GM12878 (cell line): ENCODE results near the gene JTB. TPM values are rescaled to one million over a fixed set of nuclear protein-coding genes. Genes with fewer than 3 reads are reported as not detected.

Experiments
- ATAC-seq: fragments of 200-7000 bp; cut with Tn5 transposase; 3 replicates; pipeline ENCODE4 v1.9.1; 2020; ENCODE audit warnings: mild to moderate bottlenecking, moderate library complexity
- BruUV-seq: library from RNA; stranded (reverse); fragments of 400-500 nt; replicated peaks from 2 replicates; lab custom pipeline; 2021; lab: Mats Ljungman, UMichigan
- CTCF ChIA-PET: fragments of 300-600 bp; sonication (Branson Sonifier 250); formaldehyde crosslinking; extraction: SDS; loops from one replicate; lab custom pipeline; 2021; ENCODE audit warnings: inconsistent platforms; lab: Yijun Ruan, JAX
- POLR2A ChIA-PET: fragments of 350-600 bp; formaldehyde crosslinking; extraction: SDS; loops from one replicate; lab custom pipeline; 2021; ENCODE audit warnings: inconsistent platforms; lab: Charles Lee
- RAD21 ChIA-PET: fragments of 300-600 bp; sonication (Branson Sonifier 250); formaldehyde crosslinking; loops from one replicate; lab custom pipeline; 2023; ENCODE audit warnings: antibody characterized with exemption; ENCODE audit not compliant: unreplicated experiment; lab: Charles Lee
- SMC1A ChIA-PET: fragments of 300-600 bp; sonication (Branson Sonifier 250); formaldehyde crosslinking; loops from one replicate; lab custom pipeline; 2023; ENCODE audit not compliant: unreplicated experiment, uncharacterized antibody; lab: Charles Lee
- DNase-seq: peaks from one replicate; pipeline ENCODE4 v3.0.0-alpha.2; 2011; ENCODE audit warnings: low read depth, low spot score
- FAIRE-seq: peaks from 3 replicates; lab custom pipeline; 2011; peaks lifted over from hg19 to GRCh38; lab: Jason Lieb, UNC
- H2AFZ ChIP-seq: 2 replicates; pipeline ENCODE4 v1.6.0; 2011; ENCODE audit warnings: low read depth, low read length, control low read depth; ENCODE audit not compliant: control insufficient read depth
- H3K27ac ChIP-seq: 2 replicates; pipeline ENCODE4 v1.5.1; 2011; ENCODE audit warnings: control low read depth; ENCODE audit not compliant: control insufficient read depth, insufficient read depth
- H3K27me3 ChIP-seq, 2 experiments: replicated peaks in 1 of 2; 2 replicates each; pipeline versions ENCODE4 v1.6.0 to v1.6.1; 2011; ENCODE audit warnings: low read length in 1 of 2; ENCODE audit not compliant: control insufficient read depth in 2 of 2, insufficient read depth in 2 of 2
- H3K36me3 ChIP-seq, 2 experiments: 2 replicates each; pipeline ENCODE4 v1.5.1; 2011; ENCODE audit warnings: low read length in 1 of 2; ENCODE audit not compliant: control insufficient read depth in 2 of 2, insufficient read depth in 2 of 2
- H3K4me1 ChIP-seq: 2 replicates; pipeline ENCODE4 v1.6.1; 2011; ENCODE audit warnings: mild to moderate bottlenecking, low read length, moderate library complexity, mixed read lengths; ENCODE audit not compliant: control insufficient read depth, insufficient read depth
- H3K4me2 ChIP-seq: 2 replicates; pipeline ENCODE4 v1.6.0; 2011; ENCODE audit warnings: control low read depth; ENCODE audit not compliant: control insufficient read depth, insufficient read depth
- H3K4me3 ChIP-seq: fragments of 200-600 bp; sonication (generic); 2 replicates; pipeline ENCODE4 v1.5.1; 2016
- H3K79me2 ChIP-seq: 2 replicates; pipeline ENCODE4 v1.6.0; 2011; ENCODE audit warnings: low read length; ENCODE audit not compliant: control insufficient read depth, insufficient read depth
- H3K9ac ChIP-seq: 2 replicates; pipeline ENCODE4 v1.8.0; 2011; ENCODE audit warnings: low read length, control low read depth, mixed read lengths; ENCODE audit not compliant: control insufficient read depth, insufficient read depth
- H3K9me3 ChIP-seq: replicated peaks from 3 replicates; pipeline ENCODE4 v1.5.1; 2011; ENCODE audit warnings: mild to moderate bottlenecking, low read length; ENCODE audit not compliant: control insufficient read depth, insufficient read depth
- H4K20me1 ChIP-seq: 2 replicates; pipeline ENCODE4 v1.6.0; 2011; ENCODE audit not compliant: control insufficient read depth, insufficient read depth
- BCL11A ChIP-seq: IDR thresholded peaks from 2 replicates; pipeline ENCODE4 v1.6.1; 2011; ENCODE audit warnings: low read depth, low read length
- BRCA1 ChIP-seq: IDR thresholded peaks from 2 replicates; pipeline ENCODE4 v1.6.1; 2011; ENCODE audit warnings: low read depth, low read length, improper control_type of control experiment
- CREM ChIP-seq: IDR thresholded peaks from 2 replicates; pipeline ENCODE4 v1.6.1; 2014; ENCODE audit warnings: antibody characterized with exemption, low read depth
- GABPA ChIP-seq: IDR thresholded peaks from 2 replicates; pipeline ENCODE4 v1.6.1; 2014; ENCODE audit warnings: antibody characterized with exemption, low read depth, mild to moderate bottlenecking, inconsistent platforms
- HCFC1 ChIP-seq: fragments of 150-350 bp; IDR thresholded peaks from 2 replicates; pipeline ENCODE4 v1.6.1; 2014; ENCODE audit warnings: low read length
- MEF2B ChIP-seq: fragments of 450-650 bp; IDR thresholded peaks from 2 replicates; pipeline ENCODE4 v1.6.1; 2018; ENCODE audit warnings: mild to moderate bottlenecking, moderate library complexity; ENCODE audit not compliant: partially characterized antibody, poor library complexity, severe bottlenecking
- MXI1 ChIP-seq: fragments of 150-350 bp; IDR thresholded peaks from 2 replicates; pipeline ENCODE4 v1.6.1; 2011; ENCODE audit warnings: low read depth, mild to moderate bottlenecking, inconsistent platforms, low read length, improper control_type of control experiment
- NR2C1 ChIP-seq: fragments of 450-650 bp; IDR thresholded peaks from 2 replicates; pipeline ENCODE4 v1.6.1; 2017; ENCODE audit warnings: antibody characterized with exemption, mild to moderate bottlenecking, moderate library complexity
- PML ChIP-seq: IDR thresholded peaks from 2 replicates; pipeline ENCODE4 v1.6.1; 2012; ENCODE audit warnings: low read length, inconsistent platforms
- PRDM15 ChIP-seq: fragments of 450-650 bp; formaldehyde crosslinking; IDR thresholded peaks from 2 replicates; pipeline ENCODE4 v1.4.0; 2020; ENCODE audit warnings: mild to moderate bottlenecking, moderate library complexity
- RAD51 ChIP-seq: fragments of 450-650 bp; IDR thresholded peaks from 2 replicates; pipeline ENCODE4 v1.6.1; 2016; ENCODE audit warnings: moderate library complexity, mild to moderate bottlenecking, inconsistent platforms
- RELB ChIP-seq: fragments of 450-650 bp; IDR thresholded peaks from 2 replicates; pipeline ENCODE4 v1.6.1; 2017; ENCODE audit warnings: low read depth, mild to moderate bottlenecking, moderate library complexity
- REST ChIP-seq: IDR thresholded peaks from 2 replicates; pipeline ENCODE4 v1.6.1; 2012; ENCODE audit warnings: mild to moderate bottlenecking, low read depth, low read length
- SIN3A ChIP-seq: IDR thresholded peaks from 2 replicates; pipeline ENCODE4 v1.6.1; 2012; ENCODE audit warnings: low read depth, low read length, improper control_type of control experiment
- WGBS: methylation state at CpG from one replicate; pipeline ENCODE4 v1.1.6; 2016; ENCODE audit warnings: low lambda C conversion rate; ENCODE audit not compliant: insufficient replicate concordance, insufficient coverage; ENCODE audit errors: missing lambda C conversion rate; 5-methylcytosine and 5-hydroxymethylcytosine counted together
- in situ Hi-C: fragments of 300-500 bp; cut with MboI; formaldehyde crosslinking; loops from 9 replicates; pipeline ENCODE4 v1.14.3; 2018; ENCODE audit warnings: mixed read lengths
- intact Hi-C: fragments of 100-400 bp; cut with micrococcal nuclease; formaldehyde crosslinking; loops from one replicate; pipeline ENCODE4 v1.14.2; 2022; ENCODE audit not compliant: unreplicated experiment
- polyA plus RNA-seq, 11 experiments: library from polyadenylated mRNA; depleted of rRNA in 4 of 11; unstranded in 6 of 11; stranded (reverse) in 5 of 11; fragments of >200 nt; fragmentation: Nextera tagmentation in 4 of 11; fragmentation: Illumina TruSeq in 1 of 11; extraction: Ambion mirVana in 4 of 11; extraction: Trizol in 1 of 11; gene quantifications; 1 replicate in 1 of 11; 2 replicates in 10 of 11; pipeline versions ENCODE4 v1.2.1 to v1.2.3, GENCODE V29; 2011 to 2016; ENCODE audit warnings: inconsistent platforms in 2 of 11, missing spikeins in 2 of 11, low read depth in 1 of 11
- total RNA-seq, 4 experiments: library from RNA; depleted of rRNA in 3 of 4; stranded (reverse); fragments of >200 nt in 3 of 4; fragmentation: Illumina TruSeq in 1 of 4; extraction: Trizol in 1 of 4; gene quantifications; 2 replicates each; pipeline versions ENCODE4 v1.2.1 to v1.2.3, GENCODE V29; 2013 to 2021

The JTB gene
- total and polyA plus RNA-seq, 10 of the 15 experiments (the other 5 are each of a cell fraction or from before 2014, with no cell fraction given) = 25.0 to 298 (median 155) TPM

- CTCF ChIA-PET = interaction anchor here (0.9 to 1.8 kb wide), 5 partner anchors 13 to 480 kb away, joined by 3 to 13 read pairs (median 3); partner anchors contain the start of genes DENND4B and JTB
- peak; percentile 82 for ATAC-seq
- TF ChIP-seq GABPA (peak; percentile 94), MXI1 (peak; percentile 84), MEF2B (peak; percentile 7), CREM (peak; percentile 97), PML (peak; percentile 100), RAD51 (peak; percentile 33), BRCA1 (no peak), SIN3A (no peak), HCFC1 (peak; percentile 88), PRDM15 (CRISPR knock-in tag) (no peak), NR2C1 (peak; percentile 88), BCL11A (no peak), RELB (no peak; the same call in none of the 2 replicates), REST (0 out of 2 replicates have a peak, but pooled peaks have one; percentile 44)
Measured at GRCh38 chr1:153990468-153991150, 13.1 kb upstream of the JTB start, which contains the start of gene RPS27. RPS27 (plus strand) TSS chr1:153990762; CDS start chr1:153990797, 35 bp downstream.

More at GRCh38 chr1:153990468-153991150, 13.1 kb upstream of the JTB start, which contains the start of gene RPS27:
- ChIA-PET SMC1A (interaction anchor here (0.5 to 2.4 kb wide), 14 partner anchors 13 to 319 kb away, joined by 3 to 7 read pairs (median 3); partner anchors contain the start of gene JTB), RAD21 (interaction anchor here (0.7 to 5.7 kb wide), 7 partner anchors 13 to 194 kb away, joined by 3 to 42 read pairs (median 4); partner anchors contain the start of genes CREB3L4, GATAD2B and JTB), POLR2A (interaction anchor here (0.6 to 3.8 kb wide), 16 partner anchors 9 to 386 kb away, joined by 3 to 26 read pairs (median 4); partner anchors contain the start of genes DENND4B, JTB and SLC39A1)
- peak within 1 kb of the TSS; percentile 67 for H2AFZ ChIP-seq
- peak within 1 kb of the TSS; percentile 89 for H3K4me2 ChIP-seq
- H4K20me1 ChIP-seq = no peaks in the 10 kb centered on the region
- in situ Hi-C loops = loop anchor here (5.0 to 10.0 kb wide), 2 partner anchors 282 to 486 kb away; partner anchors contain the start of gene HAX1
- TSS peak; percentile 92 for BruUV-seq
- no peaks in the 10 kb centered on the region for H3K27me3 ChIP-seq
- H3K27ac ChIP-seq = peak within 1 kb of the TSS; percentile 96
- peak within 1 kb of the TSS; percentile 98 for H3K9ac ChIP-seq
- no peaks in the 10 kb centered on the region for H3K9me3 ChIP-seq
- intact Hi-C loops = loop anchor here (2.0 to 5.0 kb wide), 2 partner anchors 192 to 282 kb away; partner anchors contain the start of gene HAX1
- WGBS = under 1% methylated on average over 36 of the region's 36 CpGs
- DNase-seq = peak; percentile 97
- H3K4me1 ChIP-seq = peaks cover 9% of the 10 kb centered on the region
- H3K4me3 ChIP-seq = peak within 1 kb of the TSS; percentile 86
- peaks cover 25% of the 10 kb centered on the region for H3K79me2 ChIP-seq
- H3K36me3 ChIP-seq = peaks cover 0 to 16% of the 10 kb centered on the region in 2 experiments; a peak in 3 of 4 replicates
- FAIRE-seq = peak; percentile 94
